ENCODE measurements around the gene STX11. TPM values are rescaled to one million over a fixed set of nuclear protein-coding genes. Genes with fewer than 3 reads are reported as not detected.
A peak's percentile ranks its signal among the peaks of the same experiment; 100 is the strongest.

STX11 gene
- total and polyA plus RNA-seq, 12 donors = 4.8 to 15.9 (median 8.8) TPM

- ATAC-seq (peak; percentile 93 to 97 (median 95)), DNase-seq (peak; percentile 93 to 96)
- peak; percentile 56 to 75 (median 66) for TF ChIP-seq CTCF (IDR thresholded peaks at IDR 0.05)
- Histone ChIP-seq H3K4me1 (peaks cover 0 to 31% (median 17%) of the 10 kb centered on the region in 9 donors), H3K27ac (peak overlapping the region; percentile 87 to 97 (median 94)), H3K9me3 (peaks cover 0 to 6% (median 0%) of the 10 kb centered on the region in 11 donors), H3K36me3 (no peaks in the 10 kb centered on the region), H3K4me3 (peak overlapping the region; percentile 23 to 73 (median 68)), H3K27me3 (no peaks in the 10 kb centered on the region)
- 0 to 1% methylated on average over 61 of the region's 61 CpGs for WGBS, 2 donors
- intact Hi-C loops (cut with DNase I) = loop anchor here (1.0 to 10.0 kb wide), 21 partner anchors 50 to 266 kb away; partner anchors contain the start of genes STX11 (in 7 of the 10) and UTRN (in 7 of the 10)
These were observed 65.8 kb downstream of the STX11 start for GRCh38 chr6:144215932-144216667.

- intact Hi-C loops (cut with DNase I) = loop anchor here (1.0 to 10.0 kb wide), 21 partner anchors 50 to 266 kb away; partner anchors contain the start of genes STX11 (in 7 of the 10) and UTRN (in 7 of the 10)
- WGBS, 2 donors = 7% methylated on average over 18 of the region's 18 CpGs
- H3K4me3 ChIP-seq = peak overlapping the region; percentile 23 to 73 (median 68)
- H3K36me3 ChIP-seq = no peaks in the 10 kb centered on the region
- peaks cover 0 to 31% (median 17%) of the 10 kb centered on the region in 9 donors for H3K4me1 ChIP-seq
- ATAC-seq = peak; percentile 70 to 85 (median 80)
- peak in 1 of 2 donors; percentile 78 for DNase-seq
- peak in 2 of 9 donors; percentile 14 to 52 for TF ChIP-seq CTCF (IDR thresholded peaks at IDR 0.05)
- peak overlapping the region; percentile 87 to 97 (median 94) for H3K27ac ChIP-seq
- H3K9me3 ChIP-seq = peaks cover 0 to 6% (median 0%) of the 10 kb centered on the region in 11 donors
- no peaks in the 10 kb centered on the region for H3K27me3 ChIP-seq
These were observed 66.4 kb downstream of the STX11 start for GRCh38 chr6:144216668-144217218.

GRCh38 chr6:144217264-144217663 lies 66.9 kb downstream of the STX11 start:
- Histone ChIP-seq H3K4me3 (peak overlapping the region in 8 of 10 donors; percentile 56 to 73 (median 71)), H3K9me3 (peaks cover 0 to 6% (median 0%) of the 10 kb centered on the region in 11 donors), H3K27ac (peak overlapping the region; percentile 26 to 97 (median 93)), H3K27me3 (no peaks in the 10 kb centered on the region), H3K36me3 (no peaks in the 10 kb centered on the region), H3K4me1 (peaks cover 0 to 31% (median 17%) of the 10 kb centered on the region in 9 donors)
- intact Hi-C loops (cut with DNase I) = loop anchor here (2.0 to 10.0 kb wide), 15 partner anchors 50 to 265 kb away; partner anchors contain the start of genes STX11 (in 6 of the 10) and UTRN (in 6 of the 10)
- ATAC-seq = no peak
- WGBS, 2 donors = 56 to 60% methylated on average over 11 of the region's 11 CpGs
- DNase-seq = no peak
- no peak for TF ChIP-seq CTCF (IDR thresholded peaks at IDR 0.05)

GRCh38 chr6:144217797-144218196 lies 67.5 kb downstream of the STX11 start:
- H3K4me1 ChIP-seq = peaks cover 0 to 31% (median 17%) of the 10 kb centered on the region in 9 donors
- peaks cover 0 to 6% (median 0%) of the 10 kb centered on the region in 11 donors for H3K9me3 ChIP-seq
- no peak overlapping the region for H3K4me3 ChIP-seq
- DNase-seq = no peak
- H3K27me3 ChIP-seq = no peaks in the 10 kb centered on the region
- no peaks in the 10 kb centered on the region for H3K36me3 ChIP-seq
- no peak for TF ChIP-seq CTCF (IDR thresholded peaks at IDR 0.05)
- intact Hi-C loops (cut with DNase I) = loop anchor here (2.0 to 10.0 kb wide), 17 partner anchors 50 to 265 kb away; partner anchors contain the start of genes STX11 (in 6 of the 10) and UTRN (in 6 of the 10)
- ATAC-seq = no peak
- H3K27ac ChIP-seq = peak overlapping the region in 6 of 10 donors; percentile 26 to 97 (median 94)
